ENCODE results near the gene SBK1. TPM values are rescaled to one million over a fixed set of nuclear protein-coding genes. Genes with fewer than 3 reads are reported as not detected.

Gene SBK1
- total RNA-seq, 4 donors from 2014 or later, result 0.29 to 0.95 (median 0.48) TPM

Small RNAs within 50 kb of the gene (small RNA-seq; reads per million reads assigned to genes)
- 0 reads per million in 4 donors for gene AC138904.2

Other genes with a start within 250 kb of the SBK1 start
- gene GSG1L, start 228.8 kb upstream of the SBK1 start, total RNA-seq, result under 1 TPM in 2 of 4 donors, not detected in 2; under 0.01 to 0.21 TPM
- gene XPO6, start 80.6 kb upstream of the SBK1 start, total RNA-seq, result 10 to 100 TPM; 69.0 to 90.8 (median 76.0) TPM
- 1 to 10 TPM in 3 of 4 donors, under 1 TPM in 1; 0.21 to 3.8 (median 2.1) TPM for gene NPIPB6, start 71.0 kb downstream of the SBK1 start, total RNA-seq
- 100 to 1,000 TPM; 115 to 271 (median 124) TPM for gene EIF3CL, start 111.3 kb downstream of the SBK1 start, total RNA-seq
- not detected for gene NPIPB7, start 179.8 kb downstream of the SBK1 start, total RNA-seq
- 10 to 100 TPM; 12.2 to 40.2 (median 19.0) TPM for gene CLN3, start 199.5 kb downstream of the SBK1 start, total RNA-seq
- gene APOBR, start 202.1 kb downstream of the SBK1 start, total RNA-seq, result 1 to 10 TPM in 2 of 4 donors, under 1 TPM in 2; 0.49 to 2.1 (median 0.98) TPM
- gene IL27, start 214.3 kb downstream of the SBK1 start, total RNA-seq, result not detected
- 10 to 100 TPM in 3 of 4 donors, 1 to 10 TPM in 1; 5.2 to 21.4 (median 15.0) TPM for gene NUPR1, start 246.4 kb downstream of the SBK1 start, total RNA-seq

All from esophagus squamous epithelium (tissue), 4 donors.